Activated CD4-positive, alpha-beta T cell treated with anti-CD3 and anti-CD28 coated beads, Interleukin-10, Interleukin-2, amounts not matched to agents 100 ng/mL and 50 ng/mL, durations not matched to agents 16 hours and 8 hours (primary cell): ENCODE results near the gene GATA5.

Source experiments
- DNase-seq: peaks from one replicate; pipeline ENCODE4 v3.0.0-alpha.2; 2020

Gene GATA5

DNA sequence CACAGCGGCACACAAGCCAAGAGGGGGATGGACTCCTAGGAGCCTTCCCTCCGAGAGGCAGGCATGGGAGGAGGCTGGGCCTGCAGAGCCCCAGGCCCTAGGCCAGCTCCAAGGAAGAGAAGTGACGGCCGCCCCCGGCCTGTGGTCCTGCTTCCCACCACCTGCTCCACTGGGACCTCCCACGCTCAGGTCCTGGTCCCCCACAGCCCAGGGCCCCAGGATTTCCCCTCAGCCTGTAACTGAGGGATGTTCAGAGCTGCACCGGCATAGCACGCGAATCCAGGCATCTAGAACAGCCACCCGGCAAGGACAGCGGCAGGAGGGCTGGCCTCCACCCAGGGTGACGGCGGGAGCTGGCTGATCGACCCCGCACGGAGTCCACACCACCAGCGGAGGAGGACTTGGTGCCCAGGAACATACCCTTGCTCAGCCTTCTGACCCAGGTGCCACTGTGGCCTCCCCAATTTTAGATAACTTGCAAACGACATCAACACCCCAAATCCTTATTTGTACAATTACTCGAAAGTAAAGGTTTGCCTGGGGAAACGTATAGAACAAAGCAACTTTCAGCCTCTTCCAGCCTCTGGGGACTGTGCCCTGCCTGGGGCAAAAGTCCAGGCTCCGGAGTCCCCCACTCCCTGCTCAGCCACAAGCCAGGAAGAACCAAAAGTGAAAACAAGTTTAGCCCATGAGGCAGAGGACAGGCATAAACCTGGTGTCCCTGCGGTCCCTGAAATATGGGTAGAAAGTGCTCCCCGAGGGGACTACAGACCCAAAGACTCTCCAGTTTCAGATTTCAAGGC lies 3.5 kb downstream of the GATA5 start:
- no peak for DNase-seq

DNA sequence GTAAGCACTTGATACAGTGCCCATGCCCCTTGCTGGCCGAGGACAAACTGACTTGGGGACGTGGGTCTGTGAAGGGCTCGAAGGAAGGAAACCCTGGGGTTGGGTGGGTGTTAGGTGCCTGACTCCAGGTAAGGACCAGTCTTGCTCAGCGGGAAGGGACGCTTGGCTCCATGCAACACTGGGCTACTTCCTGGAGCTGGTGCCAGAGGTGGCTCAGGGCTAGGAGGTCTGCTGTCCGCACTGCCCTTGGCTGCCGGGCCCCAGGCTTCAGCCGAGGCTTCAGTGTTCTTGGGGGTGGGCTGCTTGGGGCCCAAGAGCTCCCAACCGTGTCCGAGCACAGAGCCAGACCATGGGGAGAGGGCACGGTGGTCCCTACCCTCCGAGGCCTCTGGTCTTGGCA lies 5.3 kb downstream of the GATA5 start:
- no peak for DNase-seq

DNA sequence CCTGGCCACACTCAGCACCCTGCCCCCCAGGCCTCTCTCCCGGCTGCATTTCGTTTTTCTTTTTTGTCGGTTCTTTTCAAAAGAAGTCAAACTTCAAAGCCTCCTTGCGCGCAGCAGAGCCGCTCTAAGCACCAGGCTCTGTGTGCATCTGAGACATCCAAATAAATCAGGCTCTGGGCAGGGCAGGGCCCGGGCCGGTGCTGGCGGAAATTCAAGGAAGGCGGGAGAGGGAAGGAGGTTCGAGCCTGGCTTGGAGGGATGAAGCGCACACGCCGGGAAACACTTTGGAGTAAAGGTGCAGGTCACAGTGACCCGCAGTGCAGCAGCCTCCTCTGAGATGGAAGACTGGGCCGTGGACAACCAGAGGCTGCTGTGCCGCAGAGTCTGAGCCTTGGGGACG lies 5.8 kb downstream of the GATA5 start:
- DNase-seq = no peak

DNA sequence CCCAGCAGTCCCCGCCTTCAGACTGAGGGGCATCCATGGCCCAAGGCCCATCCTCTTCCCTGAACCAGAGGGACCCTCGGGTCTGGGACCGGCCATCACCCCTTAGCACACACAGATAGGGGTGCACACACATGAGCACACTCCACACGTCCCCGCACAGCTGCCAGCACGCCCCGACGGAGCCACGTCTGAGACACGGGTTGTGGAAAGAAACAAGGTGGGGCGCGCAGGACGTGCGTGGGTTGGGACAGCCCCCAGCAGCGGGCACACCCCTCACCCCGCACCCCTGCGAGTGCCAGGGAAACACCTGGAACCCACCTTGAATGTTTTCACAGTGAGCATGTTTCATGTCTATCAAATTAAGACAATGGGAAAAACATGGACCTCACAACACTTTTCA lies 6.4 kb downstream of the GATA5 start:
- no peak for DNase-seq

DNA sequence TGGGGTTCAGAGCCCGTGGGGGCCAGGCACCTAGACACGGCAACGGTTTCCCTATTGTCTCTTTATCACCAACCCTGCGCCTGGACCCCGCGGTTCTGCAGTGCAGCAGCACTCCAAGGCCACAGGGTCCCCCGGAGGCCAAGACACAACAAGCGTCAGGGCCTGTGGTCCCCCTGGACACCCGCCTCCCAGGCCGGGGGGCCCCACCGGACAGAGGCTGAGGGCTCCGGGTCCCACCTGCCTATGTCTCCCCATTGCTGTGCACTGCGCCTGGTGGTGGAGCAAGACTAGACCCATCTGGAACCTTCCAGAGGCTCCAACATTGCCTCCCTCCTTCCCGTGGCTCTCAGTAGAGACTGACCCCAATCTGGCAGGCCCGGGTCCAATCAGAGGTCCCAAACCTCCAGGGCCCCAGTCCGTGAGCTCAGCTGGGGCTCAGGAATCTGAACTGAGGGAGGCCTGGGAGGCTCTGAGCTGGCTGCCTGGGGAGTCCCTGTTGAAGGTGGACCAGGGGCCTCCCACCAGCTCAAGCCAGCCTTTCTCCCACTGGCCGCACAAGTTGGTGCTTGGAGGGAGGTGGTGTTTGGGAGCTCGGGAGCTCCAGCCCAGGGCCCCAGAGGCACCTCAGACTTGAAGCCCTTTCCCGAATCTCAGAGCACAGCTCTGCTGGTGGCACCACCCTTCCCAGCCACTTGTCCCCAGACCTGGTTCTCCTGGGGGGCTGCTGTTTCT lies 8.8 kb downstream of the GATA5 start:
- no peak for DNase-seq

DNA sequence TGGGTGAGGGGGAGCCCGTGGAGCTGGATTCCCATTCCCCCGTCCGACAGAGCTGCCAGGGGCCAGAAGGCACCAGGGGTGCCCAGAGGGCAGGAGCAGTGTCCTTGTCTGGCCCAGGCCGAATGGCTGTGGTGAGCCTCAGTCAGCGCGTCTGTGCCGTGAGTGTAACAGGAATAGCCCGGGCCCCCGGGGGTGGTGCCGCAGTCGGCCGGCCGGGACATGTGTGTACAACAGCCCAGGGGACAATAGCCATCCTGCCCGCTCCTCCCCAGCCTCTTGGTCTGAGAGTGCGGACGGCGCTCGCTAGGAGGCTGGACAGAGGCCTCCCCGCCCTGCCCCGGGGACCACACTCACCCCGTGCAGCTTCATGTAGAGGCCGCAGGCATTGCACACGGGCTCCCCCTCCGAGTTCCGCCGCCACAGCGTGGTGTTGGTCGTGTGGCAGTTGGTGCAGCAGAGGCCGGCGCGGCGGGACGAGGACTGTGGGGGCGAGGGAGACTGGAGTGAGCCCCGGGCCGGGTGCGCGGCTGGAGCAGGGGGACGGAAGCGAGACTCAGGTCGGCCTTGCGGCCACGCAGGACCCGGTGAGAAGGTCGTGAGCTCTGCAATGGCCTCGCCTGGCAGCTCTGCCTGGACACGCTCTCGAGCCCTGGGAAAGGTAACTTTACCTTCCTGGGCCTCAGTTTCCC lies 9.6 kb downstream of the GATA5 start:
- DNase-seq = no peak

DNA sequence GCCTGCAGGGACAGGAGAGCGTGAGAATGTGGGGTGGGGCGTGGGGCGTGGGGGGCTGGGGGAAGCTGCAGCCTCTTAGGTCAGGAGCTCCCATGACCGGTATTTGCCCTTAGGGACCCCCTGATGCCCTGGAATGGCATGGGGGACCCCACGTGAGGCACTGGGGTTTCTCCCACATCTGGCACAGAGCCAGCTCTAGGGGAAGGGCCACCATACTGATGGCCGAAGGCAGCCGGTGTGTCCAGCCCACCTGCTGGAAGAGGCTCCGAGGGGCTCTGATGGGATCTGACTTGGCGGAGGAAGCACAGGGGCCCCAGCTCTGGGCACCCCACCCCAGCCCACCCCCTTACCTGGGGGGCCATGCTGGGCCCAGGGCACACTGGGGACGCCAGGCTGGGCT lies 10.8 kb downstream of the GATA5 start:
- no peak for DNase-seq

DNA sequence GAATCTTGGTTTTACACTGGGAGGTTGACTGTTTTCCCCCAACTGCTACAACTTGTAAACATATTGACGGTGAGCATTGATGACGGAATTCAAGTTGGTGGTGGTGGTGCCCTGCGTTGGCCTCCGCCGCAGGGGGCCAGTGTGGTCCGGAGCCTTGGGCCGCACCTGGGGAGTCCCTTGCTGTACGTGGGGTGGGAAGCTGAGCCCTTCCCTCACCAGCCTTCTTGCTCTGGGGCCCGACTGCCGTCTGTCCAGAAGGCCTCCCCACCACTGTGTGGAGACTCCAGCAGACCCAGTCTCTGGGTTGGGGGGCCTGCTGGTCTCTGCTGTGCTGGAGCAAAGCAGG lies 11.4 kb downstream of the GATA5 start:
- DNase-seq = no peak

DNA sequence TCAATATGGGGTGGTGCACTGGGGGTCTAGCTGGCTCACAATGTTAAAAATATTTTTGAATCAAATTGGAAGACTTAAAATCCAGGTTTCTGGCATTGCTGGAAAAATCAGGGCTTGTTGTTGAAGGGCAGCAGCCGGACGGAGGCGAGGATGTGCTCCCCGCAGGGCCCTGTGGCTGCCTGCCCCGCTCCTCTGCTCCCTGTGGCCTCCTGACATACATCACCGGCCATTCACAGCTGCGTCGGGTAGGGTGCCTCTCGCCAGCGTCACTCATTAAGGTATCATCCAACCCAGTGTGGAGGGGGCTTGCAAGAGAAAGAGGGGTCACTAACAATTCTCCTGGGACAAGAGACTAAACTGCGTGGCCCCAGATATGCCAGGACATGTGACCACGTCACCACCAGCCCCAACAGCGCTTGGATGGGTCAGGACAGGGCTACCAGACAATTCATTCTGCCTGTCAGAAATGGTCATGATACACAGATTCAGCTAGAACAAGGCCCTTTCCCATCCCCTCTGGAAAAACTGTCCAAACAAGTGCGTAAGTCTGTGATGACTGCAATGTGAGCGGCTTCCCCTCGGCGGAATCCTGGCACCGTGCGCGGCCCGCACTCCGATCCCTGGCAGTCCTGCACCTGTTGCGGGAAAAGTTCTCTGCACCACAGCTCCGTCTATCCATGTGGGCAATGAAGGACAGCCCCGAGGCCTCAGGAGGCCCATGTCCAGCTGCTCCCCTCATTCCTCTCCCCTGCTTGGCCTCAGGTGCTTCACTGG lies 12.0 kb downstream of the GATA5 start:
- DNase-seq = no peak

DNA sequence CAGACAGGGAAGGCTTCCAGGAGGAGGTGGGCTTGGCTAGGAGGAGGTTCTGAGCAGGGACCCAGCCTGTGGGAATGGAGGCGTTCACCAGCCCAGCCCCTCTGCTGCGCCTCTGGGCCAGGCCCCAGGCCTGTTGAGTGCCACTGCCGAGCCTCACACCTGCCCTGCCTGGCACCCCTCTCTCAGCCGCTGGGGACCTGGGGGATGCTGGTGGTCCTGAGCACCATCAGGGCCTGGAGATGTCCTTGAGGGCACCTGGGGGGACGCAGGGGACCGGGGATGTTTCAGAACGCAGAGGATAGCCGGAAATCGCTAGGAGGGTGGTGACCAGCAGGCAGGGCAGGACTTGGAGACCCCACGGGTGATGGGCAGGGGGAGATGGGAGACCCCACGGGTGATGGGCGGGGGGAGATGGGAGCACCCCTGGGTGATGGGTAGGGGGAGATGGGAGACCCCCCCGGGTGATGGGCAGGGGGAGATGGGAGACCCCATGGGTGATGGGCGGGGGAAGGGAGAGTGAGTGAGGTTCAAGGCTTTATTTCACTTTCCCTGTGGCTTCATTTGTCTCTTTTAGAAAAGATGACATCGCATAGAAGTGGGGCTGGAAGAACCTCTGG lies 12.7 kb downstream of the GATA5 start:
- DNase-seq = no peak

DNA sequence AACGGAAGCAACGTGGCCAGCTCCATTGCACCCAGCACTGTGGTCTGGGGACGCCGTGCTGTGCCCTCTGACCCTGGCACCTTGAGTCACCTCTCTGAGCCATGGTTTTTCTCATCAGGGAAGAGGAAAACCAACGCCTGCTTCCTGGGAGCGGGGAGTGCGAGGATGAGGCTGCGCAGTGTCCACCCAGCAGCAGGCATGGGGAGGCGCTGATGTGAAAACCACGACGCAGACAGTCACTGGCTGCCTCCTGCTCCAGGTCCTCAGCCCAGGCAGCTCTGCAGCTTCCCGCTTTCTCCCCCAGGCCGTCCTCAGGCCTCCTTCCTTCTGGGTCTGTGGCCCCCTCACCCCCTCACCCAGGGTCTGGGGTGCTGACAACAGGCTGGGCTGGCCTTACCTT lies 14.0 kb downstream of the GATA5 start:
- no peak for DNase-seq

DNA sequence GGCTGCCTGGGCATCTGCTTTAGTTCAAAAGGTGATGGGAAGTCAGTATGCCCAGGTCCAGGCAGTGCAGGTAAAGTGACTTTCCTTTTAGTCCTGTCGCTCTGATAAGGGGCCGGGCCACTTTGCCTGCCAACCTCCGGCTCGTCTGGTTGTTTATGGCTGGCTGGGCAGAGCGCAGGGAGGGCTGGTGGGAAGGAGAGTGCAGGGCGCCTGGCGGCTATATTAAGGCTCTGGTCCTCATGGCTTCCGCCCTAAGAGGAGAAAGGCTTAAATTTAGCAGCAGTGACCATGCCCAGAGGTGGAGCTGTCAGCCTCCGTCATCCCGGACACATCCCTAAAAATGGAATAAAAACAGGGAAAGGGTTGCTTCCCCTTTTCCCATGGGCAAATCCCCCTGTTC lies 14.6 kb downstream of the GATA5 start:
- no peak for DNase-seq

DNA sequence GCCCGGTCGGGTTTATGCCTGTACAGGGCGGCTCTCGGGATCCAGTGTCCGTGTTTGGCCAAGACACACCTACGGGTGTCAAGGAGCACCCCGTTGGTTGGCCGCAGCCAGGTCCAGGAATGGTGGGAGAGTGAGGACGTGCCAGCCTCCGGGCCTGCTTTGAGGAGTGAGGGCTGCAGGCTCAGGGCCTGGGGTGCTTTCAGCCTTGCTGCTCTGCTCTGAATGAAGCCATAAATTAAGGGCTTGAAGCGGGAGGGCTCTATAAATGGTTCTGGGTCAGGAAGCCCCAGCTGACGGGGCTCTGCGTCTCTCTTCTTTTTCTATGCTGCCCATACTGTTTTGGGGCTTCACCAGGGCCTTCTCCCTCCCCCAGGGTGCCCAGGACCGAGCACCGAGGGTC lies 15.1 kb downstream of the GATA5 start:
- DNase-seq = no peak

DNA sequence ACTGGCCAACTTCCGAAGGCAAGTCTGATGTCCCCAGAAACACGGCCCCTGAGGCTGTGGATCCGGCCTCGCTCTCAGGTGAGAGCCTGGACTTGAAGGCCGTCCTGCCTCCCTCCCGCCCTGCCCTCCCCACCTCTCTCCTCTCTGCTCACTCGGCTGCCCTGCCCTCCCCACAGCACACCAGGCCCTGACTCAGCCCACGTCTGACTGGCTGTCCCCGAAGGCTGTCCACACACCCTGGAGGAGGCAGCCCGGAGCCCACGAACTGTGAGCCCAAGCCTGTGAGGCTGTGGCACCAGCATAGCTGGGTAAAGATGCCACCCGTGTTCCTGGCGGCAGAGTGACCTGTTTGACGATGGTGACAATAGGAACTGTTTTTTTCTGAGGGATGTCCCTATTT lies 16.3 kb downstream of the GATA5 start:
- DNase-seq = no peak

DNA sequence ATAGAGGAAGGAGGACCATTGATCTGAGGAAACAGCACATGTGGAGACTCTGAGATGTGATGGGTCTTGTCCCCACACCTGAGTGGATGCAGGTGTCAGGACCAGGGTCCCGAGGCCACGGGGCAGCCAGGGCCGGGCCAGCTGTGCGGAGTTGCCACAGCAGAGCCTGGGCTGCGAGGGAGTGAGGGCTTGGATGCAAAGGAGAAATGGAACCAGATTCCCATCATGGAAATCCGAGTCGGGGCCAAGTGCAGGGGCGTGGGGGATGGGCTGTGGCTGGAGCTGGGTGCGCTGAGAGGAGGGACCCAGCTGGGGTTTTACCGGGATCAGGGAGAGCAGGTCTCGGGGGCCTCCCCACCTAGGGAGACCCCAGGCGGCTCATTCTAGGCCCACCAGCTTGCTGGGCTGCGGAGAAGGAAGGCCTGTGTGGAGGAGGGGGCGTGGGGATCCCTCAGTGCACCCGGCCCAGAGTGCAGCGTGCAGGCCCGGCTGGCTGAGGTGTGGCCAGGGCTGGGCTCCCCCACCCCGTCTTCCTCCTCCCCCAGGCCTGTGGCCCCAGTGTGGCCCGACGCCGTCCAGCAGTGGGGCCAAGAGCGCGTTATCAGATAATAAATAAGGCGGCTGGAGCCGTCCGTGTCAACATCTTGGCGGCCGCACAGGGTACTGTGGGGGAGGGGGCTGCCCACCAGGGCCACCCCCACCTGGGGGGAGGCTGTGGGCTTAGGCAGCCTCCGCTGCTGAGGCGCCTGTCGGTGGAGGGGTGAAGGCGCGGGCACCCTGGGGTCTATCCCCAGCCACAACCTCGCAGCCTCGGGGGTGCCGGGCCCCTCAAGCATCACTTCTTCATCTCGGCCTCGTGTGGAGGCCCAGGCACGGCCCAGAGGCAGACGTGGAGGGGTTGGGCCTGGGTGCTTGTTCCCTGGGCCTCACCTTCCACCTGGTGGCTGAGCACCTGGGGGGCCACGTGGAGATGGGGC lies 17.2 kb downstream of the GATA5 start:
- DNase-seq = no peak

DNA sequence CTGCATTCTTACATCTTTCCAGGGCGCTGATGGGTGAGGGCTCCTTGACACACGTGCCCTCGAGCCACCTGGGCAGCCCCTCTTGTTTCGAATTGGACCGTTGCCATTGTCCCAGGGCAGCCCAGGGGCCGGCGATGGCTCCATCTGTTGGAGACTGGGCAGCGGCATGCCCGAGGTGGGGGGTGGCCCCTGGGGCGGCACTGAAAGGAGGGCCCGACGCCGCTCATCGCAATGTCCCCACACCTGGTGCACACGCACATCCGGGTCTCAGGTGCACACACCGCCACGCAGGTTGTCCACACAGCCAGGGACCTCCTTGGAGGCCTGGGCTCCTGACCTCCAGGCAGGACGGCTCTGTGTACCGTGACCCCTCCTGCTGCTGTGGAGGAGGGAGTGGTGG lies 18.0 kb downstream of the GATA5 start:
- no peak for DNase-seq

DNA sequence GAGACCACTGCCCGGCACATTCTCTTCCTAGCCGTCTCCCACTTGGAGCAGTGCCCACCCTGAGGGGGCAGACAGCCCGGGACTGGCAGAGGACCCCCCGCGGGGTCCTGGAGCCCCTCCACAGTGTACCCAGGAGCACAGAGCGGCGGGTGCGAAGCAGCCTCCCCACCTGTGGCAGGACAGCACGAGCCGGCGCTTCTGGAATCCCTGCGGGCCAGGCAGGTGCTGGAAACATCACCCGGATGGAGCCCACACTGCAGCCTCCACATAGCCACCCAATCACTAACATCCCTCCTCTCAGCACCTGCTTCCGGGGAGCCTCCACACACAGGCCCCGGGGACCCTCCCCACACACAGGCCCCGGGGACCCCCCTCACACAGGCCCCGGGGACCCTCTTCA lies 18.7 kb downstream of the GATA5 start:
- no peak for DNase-seq

DNA sequence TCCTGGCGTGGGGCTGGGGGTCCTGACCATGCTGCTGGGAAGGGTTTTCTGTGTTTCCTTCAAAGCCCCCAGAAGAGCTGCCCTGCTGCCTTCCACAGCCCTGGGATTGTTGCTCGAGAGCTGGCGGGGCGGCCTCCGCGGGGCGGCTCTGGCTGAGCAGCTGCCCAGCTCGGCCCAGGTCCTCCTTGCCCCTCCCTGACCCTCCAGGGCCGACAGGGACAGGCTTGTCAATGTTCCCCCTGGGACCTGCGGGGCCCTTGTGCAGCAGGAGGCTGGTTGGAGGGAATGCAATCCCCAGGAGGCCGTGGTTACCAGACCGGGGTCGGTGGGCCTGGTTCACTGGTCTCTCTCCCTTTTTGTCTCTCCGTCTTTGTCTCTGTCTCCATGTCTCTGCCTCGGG lies 19.9 kb downstream of the GATA5 start:
- DNase-seq = no peak

DNA sequence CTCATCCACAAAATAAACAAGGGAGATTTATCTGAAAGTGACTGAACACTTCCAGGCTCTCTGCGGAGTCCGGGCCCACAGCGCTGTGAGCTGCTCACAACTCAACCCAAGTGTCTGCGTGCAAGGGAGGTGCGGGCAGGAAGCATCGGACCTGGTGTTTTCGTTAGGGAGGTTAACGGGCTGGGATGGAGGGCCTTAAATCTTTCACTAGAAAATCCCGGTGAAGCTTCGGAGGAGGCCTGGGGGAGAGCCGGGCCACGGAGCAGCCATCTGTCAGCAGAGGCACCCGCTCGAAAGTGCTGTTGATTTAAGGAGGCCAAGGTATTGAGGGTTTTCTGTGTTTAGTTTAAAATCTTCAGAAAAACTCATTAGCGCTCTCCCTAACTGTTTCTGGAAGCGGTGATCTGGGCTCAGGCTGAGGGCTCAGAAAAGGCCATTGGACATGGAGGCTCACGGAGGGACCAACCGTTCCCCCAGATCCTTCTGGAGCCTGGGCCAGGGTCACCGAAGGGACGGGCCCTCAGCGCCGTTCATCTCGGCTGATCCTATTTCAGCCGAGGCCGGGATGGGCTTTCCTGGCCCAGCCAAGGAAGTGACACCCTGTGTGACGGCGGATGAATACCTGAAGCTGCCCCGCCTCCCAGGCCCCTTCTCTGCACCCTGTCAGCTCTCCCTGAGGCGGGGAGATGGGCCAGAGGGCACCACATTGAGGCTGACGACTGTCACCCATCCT lies 20.7 kb downstream of the GATA5 start:
- no peak for DNase-seq

DNA sequence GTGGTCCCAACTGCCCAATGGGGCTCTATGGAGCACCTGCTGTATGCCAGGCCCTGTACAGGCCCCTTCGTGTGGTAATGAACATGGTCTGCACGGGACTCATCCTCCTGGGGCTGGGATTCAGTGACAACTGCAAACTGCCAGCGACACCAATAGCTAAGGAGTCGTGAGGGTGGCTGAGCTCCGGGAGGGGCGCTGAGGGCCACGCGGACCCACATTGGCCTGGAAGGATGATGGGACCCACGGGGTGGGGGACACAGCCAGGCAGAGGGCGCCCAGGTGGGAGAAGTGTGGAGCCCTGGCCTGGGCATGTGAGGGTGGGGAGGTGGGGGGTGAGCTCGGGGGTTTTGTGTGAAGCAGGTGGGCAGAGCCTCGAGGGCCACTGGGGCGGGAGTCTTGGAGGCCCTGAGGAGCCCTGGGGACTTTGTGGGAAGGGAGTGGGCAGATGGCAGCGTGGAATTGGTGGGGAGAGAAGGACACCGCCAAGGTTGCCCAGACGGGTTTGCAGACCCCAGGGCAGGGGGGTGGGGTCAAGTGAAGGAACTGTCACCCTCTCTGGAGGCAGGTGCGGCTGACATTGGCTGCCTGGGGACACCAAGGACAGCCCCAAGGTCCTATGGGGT lies 22.5 kb downstream of the GATA5 start:
- no peak for DNase-seq
